ENCODE data around the gene ZNF618.

The ZNF618 gene

DNA sequence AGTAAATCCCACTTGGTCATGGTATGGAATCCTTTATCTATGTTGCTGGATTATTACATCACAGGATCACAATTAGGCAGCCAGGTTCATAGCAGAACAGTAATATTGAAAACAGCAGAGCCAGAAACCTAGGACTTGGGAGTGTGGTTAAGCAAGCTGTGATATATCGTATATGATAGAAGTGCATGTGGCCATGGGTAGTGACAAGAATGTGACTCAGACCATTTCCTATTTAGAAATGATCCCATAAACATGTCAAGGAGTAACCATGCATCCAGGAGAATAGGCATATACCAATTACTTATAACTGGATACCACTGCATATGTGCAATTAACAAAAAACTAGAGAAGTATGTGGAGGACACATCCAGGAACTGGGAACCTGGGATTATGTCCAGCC is 170.8 kb downstream of the ZNF618 start:
- Histone ChIP-seq H3K27me3 (ENCODE audit: insufficient read depth, low read length, poor library complexity) (peaks cover 2% of the 10 kb centered on the region), H3K9ac (ENCODE audit: low read depth, low read length) (no peak overlapping the region), H4K20me1 (ENCODE audit: insufficient read depth, low read length) (no peaks in the 10 kb centered on the region), H3K27ac (ENCODE audit: low read length) (no peak overlapping the region), H3K9me3 (ENCODE audit: insufficient read depth, low read length, severe bottlenecking) (no peaks in the 10 kb centered on the region), H2AFZ (ENCODE audit: low read depth, low read length) (no peak overlapping the region), H3K4me3 (ENCODE audit: low read depth in 1 of 2, low read length in 2 of 2) (no peak overlapping the region), H3K4me2 (ENCODE audit: insufficient read depth, low read length) (no peak overlapping the region), H3K4me1 (ENCODE audit: insufficient read depth, low read length) (no peaks in the 10 kb centered on the region), H3K79me2 (ENCODE audit: insufficient read depth, low read length) (no peaks in the 10 kb centered on the region), H3K36me3 (ENCODE audit: insufficient read depth, low read length) (no peaks in the 10 kb centered on the region)
- TF ChIP-seq EZH2 (IDR thresholded peaks at IDR 0.05; ENCODE audit: borderline replicate concordance, low read depth, low read length, severe bottlenecking) = no peak
- TF ChIP-seq, protein P1, sequence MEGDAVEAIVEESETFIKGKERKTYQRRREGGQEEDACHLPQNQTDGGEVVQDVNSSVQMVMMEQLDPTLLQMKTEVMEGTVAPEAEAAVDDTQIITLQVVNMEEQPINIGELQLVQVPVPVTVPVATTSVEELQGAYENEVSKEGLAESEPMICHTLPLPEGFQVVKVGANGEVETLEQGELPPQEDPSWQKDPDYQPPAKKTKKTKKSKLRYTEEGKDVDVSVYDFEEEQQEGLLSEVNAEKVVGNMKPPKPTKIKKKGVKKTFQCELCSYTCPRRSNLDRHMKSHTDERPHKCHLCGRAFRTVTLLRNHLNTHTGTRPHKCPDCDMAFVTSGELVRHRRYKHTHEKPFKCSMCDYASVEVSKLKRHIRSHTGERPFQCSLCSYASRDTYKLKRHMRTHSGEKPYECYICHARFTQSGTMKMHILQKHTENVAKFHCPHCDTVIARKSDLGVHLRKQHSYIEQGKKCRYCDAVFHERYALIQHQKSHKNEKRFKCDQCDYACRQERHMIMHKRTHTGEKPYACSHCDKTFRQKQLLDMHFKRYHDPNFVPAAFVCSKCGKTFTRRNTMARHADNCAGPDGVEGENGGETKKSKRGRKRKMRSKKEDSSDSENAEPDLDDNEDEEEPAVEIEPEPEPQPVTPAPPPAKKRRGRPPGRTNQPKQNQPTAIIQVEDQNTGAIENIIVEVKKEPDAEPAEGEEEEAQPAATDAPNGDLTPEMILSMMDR (IDR thresholded peaks at IDR 0.05; ENCODE audit: borderline replicate concordance, extremely low read depth, low read length, poor library complexity, severe bottlenecking) = no peak
- no peak for ATAC-seq (ENCODE audit: insufficient read depth, low read depth)
- no peak for DNase-seq

DNA sequence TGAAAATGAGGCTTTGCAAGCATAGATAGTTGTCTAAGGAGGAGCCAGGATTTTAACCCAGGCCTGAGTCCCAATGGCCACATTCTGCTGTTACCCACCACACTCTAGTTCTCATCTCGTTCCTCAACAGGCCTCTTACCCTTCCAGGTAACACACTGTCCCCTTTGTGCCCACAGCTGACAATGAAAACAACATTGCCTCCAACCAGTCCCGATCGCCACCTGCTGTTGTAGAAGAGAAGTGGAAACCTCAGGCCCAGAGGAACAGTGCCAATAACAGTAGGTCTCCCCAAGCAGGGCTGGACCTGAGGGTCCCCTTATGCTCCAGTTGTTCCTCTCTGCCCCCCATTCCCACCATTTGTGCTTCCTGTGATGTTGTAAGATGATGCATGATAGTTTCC is 171.6 kb downstream of the ZNF618 start:
- Histone ChIP-seq H3K9ac (ENCODE audit: low read depth, low read length) (no peak overlapping the region), H3K27me3 (ENCODE audit: insufficient read depth, low read length, poor library complexity) (peaks cover 2% of the 10 kb centered on the region), H3K9me3 (ENCODE audit: insufficient read depth, low read length, severe bottlenecking) (no peaks in the 10 kb centered on the region), H4K20me1 (ENCODE audit: insufficient read depth, low read length) (no peaks in the 10 kb centered on the region), H3K4me3 (ENCODE audit: low read depth in 1 of 2, low read length in 2 of 2) (no peak overlapping the region), H3K4me1 (ENCODE audit: insufficient read depth, low read length) (no peaks in the 10 kb centered on the region), H3K27ac (ENCODE audit: low read length) (no peak overlapping the region), H3K4me2 (ENCODE audit: insufficient read depth, low read length) (no peak overlapping the region), H3K36me3 (ENCODE audit: insufficient read depth, low read length) (no peaks in the 10 kb centered on the region), H2AFZ (ENCODE audit: low read depth, low read length) (no peak overlapping the region), H3K79me2 (ENCODE audit: insufficient read depth, low read length) (no peaks in the 10 kb centered on the region)
- no peak for TF ChIP-seq EZH2 (IDR thresholded peaks at IDR 0.05; ENCODE audit: borderline replicate concordance, low read depth, low read length, severe bottlenecking)
- TF ChIP-seq, protein P1 (IDR thresholded peaks at IDR 0.05; ENCODE audit: borderline replicate concordance, extremely low read depth, low read length, poor library complexity, severe bottlenecking) = peak; percentile 18
- DNase-seq (no peak), ATAC-seq (ENCODE audit: insufficient read depth, low read depth) (no peak)

DNA sequence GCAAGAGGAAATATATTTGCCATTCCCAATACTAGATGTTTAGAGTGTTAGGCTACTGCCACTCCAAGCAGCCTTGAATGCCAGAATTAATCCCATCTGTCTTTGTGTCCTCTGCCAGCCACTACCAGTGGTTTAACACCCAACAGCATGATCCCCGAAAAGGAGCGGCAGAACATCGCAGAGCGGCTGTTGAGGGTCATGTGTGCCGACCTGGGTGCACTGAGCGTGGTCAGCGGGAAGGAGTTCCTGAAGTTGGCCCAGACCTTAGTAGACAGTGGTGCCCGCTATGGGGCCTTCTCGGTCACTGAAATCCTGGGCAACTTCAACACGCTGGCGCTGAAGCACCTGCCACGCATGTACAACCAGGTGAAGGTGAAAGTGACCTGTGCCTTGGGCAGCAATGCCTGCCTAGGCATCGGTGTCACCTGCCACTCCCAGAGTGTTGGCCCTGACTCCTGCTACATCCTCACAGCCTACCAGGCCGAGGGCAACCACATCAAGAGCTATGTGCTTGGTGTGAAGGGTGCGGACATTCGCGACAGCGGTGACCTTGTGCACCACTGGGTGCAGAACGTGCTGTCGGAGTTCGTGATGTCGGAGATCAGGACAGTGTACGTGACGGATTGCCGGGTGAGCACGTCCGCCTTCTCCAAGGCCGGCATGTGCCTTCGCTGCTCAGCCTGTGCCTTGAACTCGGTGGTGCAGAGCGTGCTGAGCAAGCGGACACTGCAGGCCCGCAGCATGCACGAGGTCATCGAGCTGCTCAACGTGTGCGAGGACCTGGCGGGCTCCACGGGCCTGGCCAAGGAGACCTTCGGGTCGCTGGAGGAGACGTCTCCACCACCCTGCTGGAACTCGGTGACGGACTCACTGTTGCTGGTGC is 172.7 kb downstream of the ZNF618 start:
- no peak for TF ChIP-seq EZH2 (IDR thresholded peaks at IDR 0.05; ENCODE audit: borderline replicate concordance, low read depth, low read length, severe bottlenecking)
- TF ChIP-seq, protein P1 (IDR thresholded peaks at IDR 0.05; ENCODE audit: borderline replicate concordance, extremely low read depth, low read length, poor library complexity, severe bottlenecking) = no peak
- H2AFZ ChIP-seq (ENCODE audit: low read depth, low read length) = no peak overlapping the region
- H3K36me3 ChIP-seq (ENCODE audit: insufficient read depth, low read length) = no peaks in the 10 kb centered on the region

More for the DNA sequence above, 172.7 kb downstream of the ZNF618 start:
- H3K4me3 ChIP-seq (ENCODE audit: low read depth in 1 of 2, low read length in 2 of 2) = no peak overlapping the region
- no peaks in the 10 kb centered on the region for H3K9me3 ChIP-seq (ENCODE audit: insufficient read depth, low read length, severe bottlenecking)
- no peak overlapping the region for H3K4me2 ChIP-seq (ENCODE audit: insufficient read depth, low read length)
- no peak for ATAC-seq (ENCODE audit: insufficient read depth, low read depth)
- H3K4me1 ChIP-seq (ENCODE audit: insufficient read depth, low read length) = no peaks in the 10 kb centered on the region
- H4K20me1 ChIP-seq (ENCODE audit: insufficient read depth, low read length) = no peaks in the 10 kb centered on the region
- H3K27ac ChIP-seq (ENCODE audit: low read length) = no peak overlapping the region
- DNase-seq = no peak
- H3K9ac ChIP-seq (ENCODE audit: low read depth, low read length) = no peak overlapping the region
- H3K27me3 ChIP-seq (ENCODE audit: insufficient read depth, low read length, poor library complexity) = no peaks in the 10 kb centered on the region
- no peaks in the 10 kb centered on the region for H3K79me2 ChIP-seq (ENCODE audit: insufficient read depth, low read length)
